Colonic mucosa (tissue), 4 donors: ENCODE results near the gene FOXP1. TPM values are rescaled to one million over a fixed set of nuclear protein-coding genes. Genes with fewer than 3 reads are reported as not detected.

Source experiments
- DNase-seq: peaks from one replicate; pipeline ENCODE4 v3.0.0-alpha.2; 2020
- H3K27ac ChIP-seq: fragments of 200-600 bp; one replicate; pipeline ENCODE4 v1.8.0; 2021
- H3K27me3 ChIP-seq: fragments of 200-600 bp; one replicate; pipeline ENCODE4 v1.8.0; 2021
- H3K36me3 ChIP-seq: fragments of 200-600 bp; one replicate; pipeline ENCODE4 v1.8.0; 2021
- H3K4me1 ChIP-seq: fragments of 200-600 bp; one replicate; pipeline ENCODE4 v1.8.0; 2021; ENCODE audit warnings: mild to moderate bottlenecking
- H3K4me3 ChIP-seq: fragments of 200-600 bp; one replicate; pipeline ENCODE4 v1.8.0; 2021
- H3K9ac ChIP-seq, 2 donors: one replicate each; pipeline ENCODE4 v1.7.0; 2013; ENCODE audit warnings: control low read depth in 2 of 2, low read depth in 2 of 2, low read length in 2 of 2
- H3K9me3 ChIP-seq: fragments of 200-600 bp; one replicate; pipeline ENCODE4 v1.8.0; 2021
- intact Hi-C: fragments of 100-400 bp; cut with DNase I; formaldehyde crosslinking; loops from one replicate; pipeline ENCODE4 v1.14.1; 2022
- total RNA-seq, 2 donors: library from RNA; stranded (reverse); fragmentation: NEBNext Ultra II Directional in 1 of 2; extraction: Animal tissue kit (Norgen Biotek cat#: 25700) in 1 of 2; gene quantifications; one replicate each; pipeline ENCODE4 v1.2.1, GENCODE V29; 2021
- TF ChIP-seq, protein P1 (sequence below): fragments of 200-600 bp; IDR thresholded peaks from one replicate; pipeline ENCODE4 v1.8.0; 2022; ENCODE audit warnings: antibody characterized with exemption, mild to moderate bottlenecking
- donor health status: healthy.
- donor health status: DM: no; HTN: no; CAD: no.
- donor health status: DM: no; HTN: no; CAD: no.

FOXP1 gene
- total RNA-seq, 2 donors from 2014 or later: 127 to 128 TPM

DNA sequence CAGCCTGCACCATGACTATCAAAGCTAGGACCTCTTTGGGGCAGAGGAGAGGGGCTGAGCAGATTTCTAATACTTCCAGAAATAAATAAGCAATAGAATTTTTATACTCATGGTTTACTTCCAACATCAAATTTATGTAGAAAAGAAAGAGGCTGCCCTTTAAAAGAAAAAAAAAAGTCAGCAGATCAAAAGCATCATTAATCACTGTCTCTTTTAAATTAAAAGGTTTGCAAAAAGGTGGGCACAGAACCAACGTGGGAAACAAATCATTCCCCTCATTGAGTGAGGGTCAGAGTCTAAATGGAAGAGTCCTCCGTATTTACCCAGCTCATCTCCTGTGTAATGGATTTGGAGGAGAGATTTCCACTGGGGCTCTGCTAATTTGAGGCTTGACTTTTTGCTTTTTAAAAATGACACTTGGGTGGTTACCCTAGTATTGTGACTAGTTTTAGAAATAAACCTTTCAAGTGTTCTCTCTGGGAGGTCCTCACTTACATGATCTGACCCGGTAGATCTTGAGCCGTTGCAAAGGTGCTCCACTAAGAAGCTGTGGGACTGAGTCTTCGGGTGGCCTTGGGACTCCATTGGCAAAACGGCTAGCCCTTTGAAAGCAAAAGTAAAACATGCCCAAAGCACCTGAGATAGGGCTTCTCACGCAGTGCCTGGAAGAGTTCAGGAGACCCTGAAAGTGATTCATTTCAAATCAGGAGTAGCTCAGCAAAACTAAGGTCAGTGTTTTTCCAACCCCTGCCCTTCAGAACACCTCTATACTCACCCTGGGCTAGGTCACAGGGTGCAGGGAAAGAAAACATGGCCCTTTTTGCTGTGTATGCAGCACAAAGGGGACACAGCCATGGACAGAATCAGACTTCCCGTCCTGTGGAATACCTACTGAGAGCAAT is 320.9 kb downstream of the FOXP1 start:
- intact Hi-C loops: no loop called here
- Histone ChIP-seq H3K4me1 (peaks cover 7% of the 10 kb centered on the region), H3K36me3 (no peaks in the 10 kb centered on the region), H3K4me3 (no peak overlapping the region), H3K27ac (no peak overlapping the region), H3K9me3 (no peaks in the 10 kb centered on the region), H3K9ac (no peak overlapping the region), H3K27me3 (no peaks in the 10 kb centered on the region)
- no peak for DNase-seq
- TF ChIP-seq, protein P1, sequence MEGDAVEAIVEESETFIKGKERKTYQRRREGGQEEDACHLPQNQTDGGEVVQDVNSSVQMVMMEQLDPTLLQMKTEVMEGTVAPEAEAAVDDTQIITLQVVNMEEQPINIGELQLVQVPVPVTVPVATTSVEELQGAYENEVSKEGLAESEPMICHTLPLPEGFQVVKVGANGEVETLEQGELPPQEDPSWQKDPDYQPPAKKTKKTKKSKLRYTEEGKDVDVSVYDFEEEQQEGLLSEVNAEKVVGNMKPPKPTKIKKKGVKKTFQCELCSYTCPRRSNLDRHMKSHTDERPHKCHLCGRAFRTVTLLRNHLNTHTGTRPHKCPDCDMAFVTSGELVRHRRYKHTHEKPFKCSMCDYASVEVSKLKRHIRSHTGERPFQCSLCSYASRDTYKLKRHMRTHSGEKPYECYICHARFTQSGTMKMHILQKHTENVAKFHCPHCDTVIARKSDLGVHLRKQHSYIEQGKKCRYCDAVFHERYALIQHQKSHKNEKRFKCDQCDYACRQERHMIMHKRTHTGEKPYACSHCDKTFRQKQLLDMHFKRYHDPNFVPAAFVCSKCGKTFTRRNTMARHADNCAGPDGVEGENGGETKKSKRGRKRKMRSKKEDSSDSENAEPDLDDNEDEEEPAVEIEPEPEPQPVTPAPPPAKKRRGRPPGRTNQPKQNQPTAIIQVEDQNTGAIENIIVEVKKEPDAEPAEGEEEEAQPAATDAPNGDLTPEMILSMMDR: no peak

DNA sequence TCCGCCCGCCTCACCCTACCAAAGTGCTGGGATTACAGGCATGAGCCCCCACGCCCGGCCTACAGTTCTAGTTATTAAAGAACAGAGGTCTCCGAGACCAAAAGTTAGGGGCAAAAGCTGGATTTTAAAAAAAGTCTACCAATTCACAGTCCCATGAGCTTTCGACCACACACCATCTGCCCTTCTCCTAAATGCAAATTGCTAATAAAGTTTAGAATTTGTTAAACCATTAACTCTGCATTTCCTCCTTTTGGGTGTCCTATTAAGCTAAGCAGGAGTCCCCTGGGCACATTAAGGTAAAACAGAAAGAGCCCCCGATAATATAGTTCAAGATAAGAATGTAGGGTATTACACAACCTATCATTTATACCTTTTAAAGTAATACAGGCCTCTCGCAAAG is 322.7 kb downstream of the FOXP1 start:
- H3K27me3 ChIP-seq: no peaks in the 10 kb centered on the region
- no peak overlapping the region for H3K4me3 ChIP-seq
- no peak overlapping the region for H3K27ac ChIP-seq
- peaks cover 7% of the 10 kb centered on the region for H3K4me1 ChIP-seq
- no peaks in the 10 kb centered on the region for H3K9me3 ChIP-seq
- no peaks in the 10 kb centered on the region for H3K36me3 ChIP-seq
- no peak overlapping the region for H3K9ac ChIP-seq
- intact Hi-C loops: no loop called here
- TF ChIP-seq, protein P1: no peak
- no peak for DNase-seq

DNA sequence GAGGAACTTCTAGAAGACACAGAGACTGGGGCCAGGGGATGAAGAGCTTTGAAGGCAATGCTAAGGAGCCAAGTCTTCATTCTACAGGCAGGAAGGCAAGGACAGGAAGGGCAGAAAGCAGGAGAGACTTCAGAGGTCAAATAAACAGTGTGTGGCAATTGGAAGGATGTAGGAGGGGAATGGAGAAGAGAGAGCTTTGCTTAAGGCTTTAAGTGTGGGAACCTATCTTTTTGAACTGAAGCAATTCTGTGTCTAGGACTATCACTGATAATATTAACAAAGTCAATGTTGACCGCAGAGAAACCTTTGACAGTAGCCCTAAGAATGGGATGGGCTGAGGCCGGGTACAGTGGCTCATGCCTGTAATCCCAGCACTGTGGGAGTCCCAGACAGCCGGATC is 325.0 kb downstream of the FOXP1 start:
- TF ChIP-seq, protein P1: no peak
- intact Hi-C loops: no loop called here
- no peak overlapping the region for H3K4me3 ChIP-seq
- peaks cover 7% of the 10 kb centered on the region for H3K4me1 ChIP-seq
- H3K27ac ChIP-seq: no peak overlapping the region
- no peaks in the 10 kb centered on the region for H3K9me3 ChIP-seq
- no peaks in the 10 kb centered on the region for H3K36me3 ChIP-seq
- no peak for DNase-seq
- no peak overlapping the region for H3K9ac ChIP-seq
- no peaks in the 10 kb centered on the region for H3K27me3 ChIP-seq

DNA sequence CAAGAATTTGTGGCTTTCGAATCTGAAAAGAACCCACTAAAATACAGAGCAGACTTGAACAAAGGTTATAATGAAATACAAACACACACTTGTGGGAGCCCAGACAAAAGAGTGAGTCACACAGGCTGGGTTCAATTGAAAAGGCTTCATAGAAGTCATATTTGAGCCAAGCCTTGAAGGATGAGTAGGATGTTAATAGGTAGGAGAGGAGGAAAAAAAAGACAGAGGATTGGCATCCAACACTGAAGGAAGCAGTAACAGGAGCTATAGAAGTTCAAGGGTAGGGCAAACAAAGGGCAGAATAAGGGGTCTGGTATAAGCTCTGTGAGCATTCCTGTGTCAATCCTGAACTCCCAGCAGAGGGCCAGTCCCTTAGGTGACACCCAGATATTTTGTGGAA is 325.4 kb downstream of the FOXP1 start:
- no peak for DNase-seq

DNA sequence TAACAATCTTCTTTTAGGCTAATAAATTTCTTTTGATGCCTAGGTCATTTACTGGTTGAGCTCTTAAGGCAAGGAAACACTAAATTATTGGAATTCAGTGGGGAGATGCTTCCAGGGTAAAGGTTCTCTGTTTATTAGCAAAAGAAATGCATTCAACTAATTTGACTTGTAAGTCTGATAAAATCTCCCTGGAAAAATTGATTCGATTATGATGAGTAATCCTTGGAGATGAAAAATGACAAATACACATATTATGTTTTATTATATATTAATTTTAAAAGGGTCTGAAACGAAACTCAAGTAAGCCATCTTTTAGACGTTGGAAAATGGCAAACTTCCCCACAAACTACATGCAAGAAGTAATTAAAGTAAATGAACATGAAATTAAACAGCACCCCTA is 328.0 kb downstream of the FOXP1 start:
- Histone ChIP-seq H3K9me3 (no peaks in the 10 kb centered on the region), H3K27me3 (no peaks in the 10 kb centered on the region), H3K4me3 (no peak overlapping the region), H3K4me1 (peaks cover 7% of the 10 kb centered on the region), H3K36me3 (no peaks in the 10 kb centered on the region), H3K27ac (no peak overlapping the region), H3K9ac (no peak overlapping the region)
- TF ChIP-seq, protein P1: no peak
- intact Hi-C loops: no loop called here
- no peak for DNase-seq

More for the DNA sequence above, 325.4 kb downstream of the FOXP1 start:
- no peak overlapping the region for H3K4me3 ChIP-seq
- H3K27me3 ChIP-seq: no peaks in the 10 kb centered on the region
- no peak overlapping the region for H3K27ac ChIP-seq
- TF ChIP-seq, protein P1: no peak
- intact Hi-C loops: no loop called here
- H3K9me3 ChIP-seq: no peaks in the 10 kb centered on the region
- peaks cover 7% of the 10 kb centered on the region for H3K4me1 ChIP-seq
- no peaks in the 10 kb centered on the region for H3K36me3 ChIP-seq
- no peak overlapping the region for H3K9ac ChIP-seq
